ENCODE results near the gene CACNA1C. TPM values are rescaled to one million over a fixed set of nuclear protein-coding genes. Genes with fewer than 3 reads are reported as not detected.

Gene CACNA1C
- polyA plus RNA-seq, 1 of the 3 experiments (the other 2 are of a cell fraction) = 1.5 TPM

- H2AFZ ChIP-seq (ENCODE audit: low read depth) = no peak overlapping the region
- no peak overlapping the region for H3K27ac ChIP-seq (ENCODE audit: low read depth in 2 of 2, low read length in 1 of 2)
- H3K9me2 ChIP-seq = no peaks in the 10 kb centered on the region
- no peaks in the 10 kb centered on the region for H3K27me3 ChIP-seq (ENCODE audit: insufficient read depth)
- H3K36me3 ChIP-seq (replicated peaks in 1 of 2; ENCODE audit: control insufficient read depth in 1 of 2, insufficient read depth in 2 of 2, low read length in 1 of 2) = no peaks in the 10 kb centered on the region
- no peak for TF ChIP-seq CHD2 (IDR thresholded peaks at IDR 0.05; ENCODE audit: low read length, partially characterized antibody)
- H3K9ac ChIP-seq = no peak overlapping the region
- no peaks in the 10 kb centered on the region for H3K9me3 ChIP-seq
- H3F3A ChIP-seq (replicated peaks; ENCODE audit: insufficient read depth) = no peaks in the 10 kb centered on the region
- no peaks in the 10 kb centered on the region for H4K20me1 ChIP-seq (ENCODE audit: insufficient read depth)
- DNase-seq = no peak
- H3K4me2 ChIP-seq = no peak overlapping the region
- WGBS (ENCODE audit: low lambda C conversion rate) = 66% methylated on average over 5 of the region's 5 CpGs
- peaks cover 5% of the 10 kb centered on the region; the same call in 1 of the 2 replicates for H3K79me2 ChIP-seq (ENCODE audit: insufficient read depth)
- no peak overlapping the region for H3K4me3 ChIP-seq (ENCODE audit: low read depth in 2 of 2, low read length in 1 of 2)
- H3K4me1 ChIP-seq (ENCODE audit: control insufficient read depth in 1 of 2, insufficient read depth in 2 of 2, low read depth in 1 of 2, low read length in 1 of 2) = peaks cover 6 to 30% of the 10 kb centered on the region in 2 experiments; a peak in 2 of 4 replicates
- POLR2A ChIA-PET = no interaction called here
- CTCF ChIA-PET = interaction anchor here (0.6 kb wide), 1 partner anchor 157 kb away, joined by 4 read pairs; no protein-coding TSS in a partner anchor
Observed at GRCh38 chr12:2095878-2096277, 43.1 kb downstream of the CACNA1C start.

- Histone ChIP-seq H3K9me2 (no peaks in the 10 kb centered on the region), H3K4me1 (ENCODE audit: control insufficient read depth in 1 of 2, insufficient read depth in 2 of 2, low read depth in 1 of 2, low read length in 1 of 2) (peaks cover 6 to 30% of the 10 kb centered on the region in 2 experiments; a peak in 2 of 4 replicates), H3K27me3 (ENCODE audit: insufficient read depth) (no peaks in the 10 kb centered on the region), H3F3A (replicated peaks; ENCODE audit: insufficient read depth) (no peaks in the 10 kb centered on the region), H3K9ac (no peak overlapping the region), H4K20me1 (ENCODE audit: insufficient read depth) (no peaks in the 10 kb centered on the region), H3K4me3 (ENCODE audit: low read depth in 2 of 2, low read length in 1 of 2) (no peak overlapping the region), H3K36me3 (replicated peaks in 1 of 2; ENCODE audit: control insufficient read depth in 1 of 2, insufficient read depth in 2 of 2, low read length in 1 of 2) (no peaks in the 10 kb centered on the region), H3K9me3 (no peaks in the 10 kb centered on the region), H3K4me2 (no peak overlapping the region), H3K27ac (ENCODE audit: low read depth in 2 of 2, low read length in 1 of 2) (no peak overlapping the region), H3K79me2 (ENCODE audit: insufficient read depth) (peaks cover 5% of the 10 kb centered on the region; the same call in 1 of the 2 replicates), H2AFZ (ENCODE audit: low read depth) (no peak overlapping the region)
- 51% methylated on average over 6 of the region's 7 CpGs for WGBS (ENCODE audit: low lambda C conversion rate)
- DNase-seq = no peak
- POLR2A ChIA-PET = no interaction called here
- no peak for TF ChIP-seq YY1 (IDR thresholded peaks at IDR 0.05; ENCODE audit: low read depth)
- no peak for TF ChIP-seq RCOR1 (IDR thresholded peaks at IDR 0.05; ENCODE audit: low read length)
- TF ChIP-seq FOXM1 (IDR thresholded peaks at IDR 0.05; ENCODE audit: low read depth) = no peak
- TF ChIP-seq CTCF (IDR thresholded peaks at IDR 0.05) = no peak
- TF ChIP-seq TCF12 (IDR thresholded peaks at IDR 0.05) = no peak
- TF ChIP-seq MEF2A (IDR thresholded peaks at IDR 0.05; ENCODE audit: borderline replicate concordance, low read depth) = no peak
- no peak for TF ChIP-seq NFIC (IDR thresholded peaks at IDR 0.05; ENCODE audit: borderline replicate concordance)
- CTCF ChIA-PET = no interaction called here
Observed at GRCh38 chr12:2097617-2098016, 44.8 kb downstream of the CACNA1C start.

GRCh38 chr12:2098852-2099251, 46.1 kb downstream of the CACNA1C start:
- H3K9me2 ChIP-seq = no peaks in the 10 kb centered on the region
- no peak overlapping the region for H3K27ac ChIP-seq (ENCODE audit: low read depth in 2 of 2, low read length in 1 of 2)
- no peak for DNase-seq
- ChIA-PET POLR2A (no interaction called here), CTCF (interaction anchor here (0.8 to 1.5 kb wide), 3 partner anchors 41 to 296 kb away, joined by 3 to 4 read pairs (median 3); no protein-coding TSS in a partner anchor)
- peaks cover 5% of the 10 kb centered on the region; the same call in 1 of the 2 replicates for H3K79me2 ChIP-seq (ENCODE audit: insufficient read depth)
- H3K36me3 ChIP-seq (replicated peaks in 1 of 2; ENCODE audit: control insufficient read depth in 1 of 2, insufficient read depth in 2 of 2, low read length in 1 of 2) = no peaks in the 10 kb centered on the region
- no peak overlapping the region for H3K4me2 ChIP-seq
- H3K27me3 ChIP-seq (ENCODE audit: insufficient read depth) = no peaks in the 10 kb centered on the region
- H4K20me1 ChIP-seq (ENCODE audit: insufficient read depth) = no peaks in the 10 kb centered on the region
- H3K4me1 ChIP-seq (ENCODE audit: control insufficient read depth in 1 of 2, insufficient read depth in 2 of 2, low read depth in 1 of 2, low read length in 1 of 2) = peaks cover 6 to 30% of the 10 kb centered on the region in 2 experiments; a peak in 2 of 4 replicates
- H3K4me3 ChIP-seq (ENCODE audit: low read depth in 2 of 2, low read length in 1 of 2) = no peak overlapping the region
- H3K9me3 ChIP-seq = no peaks in the 10 kb centered on the region
- 61% methylated on average over 11 of the region's 11 CpGs for WGBS (ENCODE audit: low lambda C conversion rate)
- no peaks in the 10 kb centered on the region for H3F3A ChIP-seq (replicated peaks; ENCODE audit: insufficient read depth)
- no peak overlapping the region for H3K9ac ChIP-seq
- no peak overlapping the region for H2AFZ ChIP-seq (ENCODE audit: low read depth)
- TF ChIP-seq GATA2 (CRISPR knock-in tag; IDR thresholded peaks at IDR 0.05) (no peak), SMC3 (IDR thresholded peaks at IDR 0.05; ENCODE audit: low read depth, low read length) (no peak), NRF1 (IDR thresholded peaks at IDR 0.05; ENCODE audit: low read depth, low read length) (no peak), FOSL2 (IDR thresholded peaks at IDR 0.05; ENCODE audit: borderline replicate concordance, low read depth) (no peak), MXI1 (IDR thresholded peaks at IDR 0.05; ENCODE audit: low read depth, low read length) (no peak), CHD2 (IDR thresholded peaks at IDR 0.05; ENCODE audit: low read length, partially characterized antibody) (no peak), MEF2A (IDR thresholded peaks at IDR 0.05; ENCODE audit: borderline replicate concordance, low read depth) (no peak), RXRA (IDR thresholded peaks at IDR 0.05; ENCODE audit: borderline replicate concordance, low read depth) (no peak), MAX (IDR thresholded peaks at IDR 0.05; ENCODE audit: low read depth) (no peak), SIN3A (IDR thresholded peaks at IDR 0.05; ENCODE audit: borderline replicate concordance, low read depth, low read length) (no peak), TEAD4 (IDR thresholded peaks at IDR 0.05; ENCODE audit: borderline replicate concordance, insufficient read depth) (no peak), YY1 (IDR thresholded peaks at IDR 0.05; ENCODE audit: low read depth) (no peak), CTCF (IDR thresholded peaks at IDR 0.05) (no peak), TCF12 (IDR thresholded peaks at IDR 0.05) (no peak)
